Stomach smooth muscle (tissue), 2 donors: Measurements from ENCODE around the gene CDIP1.
A peak's percentile ranks its signal among the peaks of the same experiment; 100 is the strongest.
"Not testable (repeated sequence)": the region's sequence is repeated elsewhere in the genome, so short reads cannot be mapped to it uniquely, and the experiment has no call there.

Experiments used
- H3K27ac ChIP-seq: one replicate; pipeline ENCODE4 v1.7.0; 2013; ENCODE audit warnings: mild to moderate bottlenecking, low read length, inconsistent platforms
- H3K27me3 ChIP-seq, 2 donors: one replicate each; pipeline ENCODE4 v1.7.0; 2013; ENCODE audit warnings: low read length in 2 of 2; ENCODE audit not compliant: insufficient read depth in 2 of 2, control insufficient read depth in 1 of 2
- H3K36me3 ChIP-seq, 2 donors: one replicate each; pipeline ENCODE4 v1.7.0; 2013; ENCODE audit warnings: low read length in 2 of 2; ENCODE audit not compliant: control insufficient read depth in 2 of 2, insufficient read depth in 2 of 2
- H3K4me1 ChIP-seq: one replicate; pipeline ENCODE4 v1.7.0; 2013; ENCODE audit warnings: low read length; ENCODE audit not compliant: control insufficient read depth, insufficient read depth
- H3K4me3 ChIP-seq, 2 donors: one replicate each; pipeline ENCODE4 v1.7.0; 2013; ENCODE audit warnings: low read length in 2 of 2
- H3K9ac ChIP-seq, 2 donors: one replicate each; pipeline ENCODE4 v1.7.0; 2013; ENCODE audit warnings: low read length in 2 of 2, mild to moderate bottlenecking in 1 of 2
- H3K9me3 ChIP-seq, 2 donors: one replicate each; pipeline ENCODE4 v1.7.0; 2013; ENCODE audit warnings: low read length in 2 of 2; ENCODE audit not compliant: control insufficient read depth in 2 of 2
- donor health status: healthy.
- donor health status: Pancreatic carcinoma.

Gene CDIP1

DNA sequence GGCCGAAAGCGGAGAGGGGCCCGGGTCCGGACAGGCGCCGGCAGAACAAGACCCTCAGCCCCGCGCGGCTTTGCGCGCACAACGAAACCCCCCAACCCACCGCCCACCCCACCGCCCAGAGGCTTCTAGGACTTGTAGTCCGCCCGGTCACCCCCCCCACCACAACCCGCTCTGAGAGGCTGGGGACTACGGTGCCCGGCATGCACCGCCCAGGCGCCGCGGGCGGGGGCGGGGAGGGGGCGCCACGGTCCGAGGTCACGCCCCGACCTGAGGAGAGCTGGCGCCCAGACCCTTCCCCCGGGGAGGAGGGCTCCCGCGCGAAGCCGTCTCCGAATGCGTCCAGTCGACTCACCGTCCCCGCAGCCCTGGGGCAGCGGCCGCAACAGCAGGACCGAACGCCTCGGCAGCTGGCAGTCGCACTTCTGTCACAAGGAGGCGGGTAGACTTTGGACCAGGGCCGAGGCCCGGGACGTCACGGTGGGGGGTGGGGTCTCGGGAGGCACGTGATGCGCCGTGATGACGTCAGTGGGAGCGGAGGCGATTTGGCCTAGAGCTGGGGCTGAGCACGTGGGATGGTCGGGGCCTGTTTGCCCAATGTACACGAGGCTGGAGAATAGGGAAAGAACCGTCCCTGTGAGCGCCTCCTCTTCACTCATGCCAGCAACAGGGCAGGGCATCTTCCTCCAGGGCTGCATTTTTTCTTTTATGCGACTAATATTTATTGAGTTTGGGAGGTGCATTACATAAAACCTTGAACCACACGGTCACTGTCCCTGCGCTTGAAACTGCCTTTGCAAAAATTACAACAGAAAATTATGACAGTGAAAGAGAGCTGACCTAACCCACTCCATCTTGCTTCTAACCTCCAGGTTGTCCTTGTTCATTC is at the start of gene CDIP1:
Gene CDIP1 (minus strand): TSS at position 424 of the 886 bp plus-strand sequence. CDS start 24,643 bp downstream, outside the sequence.
- no peaks in the 10 kb centered on the region for H3K27me3 ChIP-seq
- peak within 1 kb of the TSS; percentile 69 to 76 for H3K9ac ChIP-seq
- no peaks in the 10 kb centered on the region for H3K36me3 ChIP-seq
- H3K4me1 ChIP-seq = peaks cover 16% of the 10 kb centered on the region
- no peaks in the 10 kb centered on the region for H3K9me3 ChIP-seq
- H3K27ac ChIP-seq = peak within 1 kb of the TSS; percentile 70
- peak within 1 kb of the TSS; percentile 70 to 82 for H3K4me3 ChIP-seq

DNA sequence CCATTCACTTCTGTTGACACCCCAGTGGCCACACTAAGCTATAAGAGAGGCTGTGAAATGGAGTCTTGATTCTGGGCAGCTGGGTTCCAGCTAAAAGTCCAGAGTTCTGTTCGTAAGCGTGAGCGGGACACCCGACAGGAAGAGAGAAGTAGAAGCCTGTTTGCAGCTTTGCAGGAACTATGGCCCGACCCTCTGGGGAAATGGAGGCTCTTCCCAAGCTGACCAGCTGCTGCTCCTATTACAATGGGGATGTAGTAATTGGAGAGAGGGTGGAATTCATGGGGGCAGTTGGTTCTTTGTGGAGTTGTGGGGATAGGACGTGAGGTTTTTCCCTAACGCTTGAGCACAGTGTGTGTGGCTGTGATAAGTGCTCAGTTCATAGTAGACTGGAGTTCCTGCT is 47.7 kb upstream of the CDIP1 start:
- Histone ChIP-seq H3K9me3 (peaks cover 0 to 3% of the 10 kb centered on the region in 2 donors), H3K4me3 (no peak overlapping the region), H3K27me3 (peaks cover 0 to 10% of the 10 kb centered on the region in 2 donors), H3K36me3 (no peaks in the 10 kb centered on the region), H3K4me1 (no peaks in the 10 kb centered on the region), H3K9ac (no peak overlapping the region), H3K27ac (no peak overlapping the region)

DNA sequence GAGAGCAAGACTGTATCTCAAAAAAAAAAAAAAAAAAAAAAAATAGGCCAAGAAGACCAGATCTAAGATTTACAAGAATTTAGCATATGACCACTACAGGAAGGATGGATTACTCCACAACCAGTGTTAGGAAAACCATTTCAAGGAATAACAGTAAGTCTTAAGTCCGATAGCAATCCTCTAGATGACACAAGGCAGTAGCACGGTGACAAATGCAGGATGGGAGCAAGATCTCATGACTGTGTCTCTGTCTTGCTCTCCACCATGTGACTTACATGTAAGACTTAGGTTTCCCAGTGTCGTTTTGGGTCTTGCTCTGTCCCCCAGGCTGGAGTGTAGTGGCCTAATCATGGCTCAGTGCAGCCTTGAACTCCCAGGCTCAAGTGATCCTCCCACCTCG is 45.3 kb upstream of the CDIP1 start:
- Histone ChIP-seq H3K4me3 (no peak overlapping the region), H3K27me3 (peaks cover 0 to 10% of the 10 kb centered on the region in 2 donors), H3K4me1 (no peaks in the 10 kb centered on the region), H3K27ac (no peak overlapping the region), H3K36me3 (no peaks in the 10 kb centered on the region), H3K9ac (no peak overlapping the region), H3K9me3 (peaks cover 0 to 3% of the 10 kb centered on the region in 2 donors)

DNA sequence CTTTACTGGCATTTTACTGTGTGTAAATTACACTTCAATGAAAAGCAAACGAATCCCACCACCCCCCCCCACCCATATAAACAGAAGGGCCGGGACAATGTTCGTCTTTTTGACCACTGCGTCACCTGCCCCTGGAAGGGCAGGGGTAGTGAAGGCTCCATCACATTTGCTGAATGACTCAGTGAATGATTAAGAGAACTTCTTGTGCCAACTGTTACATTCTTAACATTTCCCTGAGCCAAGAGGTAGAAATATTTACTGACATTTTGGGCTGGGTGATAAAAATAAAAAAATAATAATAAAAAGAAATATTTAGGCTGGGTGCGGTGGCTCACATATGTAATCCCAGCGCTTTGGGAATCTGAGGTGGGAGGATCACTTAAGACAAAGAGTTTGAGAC is 41.7 kb upstream of the CDIP1 start:
- H3K36me3 ChIP-seq = no peaks in the 10 kb centered on the region
- H3K4me3 ChIP-seq = no peak overlapping the region
- no peak overlapping the region for H3K9ac ChIP-seq
- no peak overlapping the region for H3K27ac ChIP-seq
- no peaks in the 10 kb centered on the region for H3K27me3 ChIP-seq
- no peaks in the 10 kb centered on the region for H3K4me1 ChIP-seq
- no peaks in the 10 kb centered on the region for H3K9me3 ChIP-seq

DNA sequence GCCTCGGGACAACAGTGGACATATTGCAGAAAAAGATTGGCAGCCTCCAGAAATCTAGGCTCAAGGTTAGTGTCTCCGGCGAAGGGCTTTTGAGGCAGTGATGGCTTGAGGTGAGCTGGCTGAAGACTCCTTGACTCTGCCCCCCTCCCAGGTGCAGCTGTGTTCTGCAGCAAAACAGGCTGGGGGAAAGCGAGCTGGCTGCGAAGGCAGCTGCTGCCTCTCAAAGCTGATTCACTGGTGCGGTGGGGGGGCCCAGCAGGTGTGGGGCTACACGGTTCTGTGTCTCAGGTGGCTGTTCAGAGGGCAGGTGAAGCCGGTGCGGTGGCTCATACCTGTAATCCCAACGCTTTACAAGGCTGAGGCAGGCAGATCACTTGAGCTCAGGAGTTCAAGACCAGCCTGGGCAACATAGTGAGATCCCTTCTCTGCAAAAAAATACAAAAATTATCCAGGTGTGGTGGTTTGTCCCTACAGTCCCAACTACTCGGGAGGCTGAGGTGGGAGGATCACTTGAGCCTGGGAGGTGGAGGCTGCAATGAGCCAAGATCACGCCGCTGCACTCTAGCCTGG is 40.5 kb upstream of the CDIP1 start:
- Histone ChIP-seq H3K36me3 (no peaks in the 10 kb centered on the region), H3K9ac (no peak overlapping the region), H3K27ac (no peak overlapping the region), H3K4me1 (no peaks in the 10 kb centered on the region), H3K27me3 (no peaks in the 10 kb centered on the region), H3K9me3 (no peaks in the 10 kb centered on the region), H3K4me3 (no peak overlapping the region)

DNA sequence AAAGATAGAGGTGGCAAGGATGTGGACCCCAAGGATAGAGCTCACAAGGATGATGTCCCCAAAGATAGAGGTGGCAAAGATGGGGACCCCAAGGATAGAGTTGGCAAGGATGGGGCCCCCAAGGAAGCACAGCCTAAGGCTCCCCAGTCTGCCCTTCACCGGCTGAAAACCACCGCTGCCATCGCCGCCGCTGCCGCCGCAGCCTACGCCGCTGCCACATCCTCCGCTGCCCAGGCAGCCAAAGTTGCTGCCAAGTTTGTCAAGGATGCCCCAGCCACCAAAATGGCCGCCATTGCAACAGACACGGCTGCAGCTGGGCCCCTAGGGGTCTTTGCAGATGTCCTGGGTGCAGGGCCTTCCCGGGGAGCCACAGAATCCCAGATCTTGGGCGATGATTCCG is 37.4 kb upstream of the CDIP1 start:
- H3K4me3 ChIP-seq = no peak overlapping the region
- no peaks in the 10 kb centered on the region for H3K36me3 ChIP-seq

DNA sequence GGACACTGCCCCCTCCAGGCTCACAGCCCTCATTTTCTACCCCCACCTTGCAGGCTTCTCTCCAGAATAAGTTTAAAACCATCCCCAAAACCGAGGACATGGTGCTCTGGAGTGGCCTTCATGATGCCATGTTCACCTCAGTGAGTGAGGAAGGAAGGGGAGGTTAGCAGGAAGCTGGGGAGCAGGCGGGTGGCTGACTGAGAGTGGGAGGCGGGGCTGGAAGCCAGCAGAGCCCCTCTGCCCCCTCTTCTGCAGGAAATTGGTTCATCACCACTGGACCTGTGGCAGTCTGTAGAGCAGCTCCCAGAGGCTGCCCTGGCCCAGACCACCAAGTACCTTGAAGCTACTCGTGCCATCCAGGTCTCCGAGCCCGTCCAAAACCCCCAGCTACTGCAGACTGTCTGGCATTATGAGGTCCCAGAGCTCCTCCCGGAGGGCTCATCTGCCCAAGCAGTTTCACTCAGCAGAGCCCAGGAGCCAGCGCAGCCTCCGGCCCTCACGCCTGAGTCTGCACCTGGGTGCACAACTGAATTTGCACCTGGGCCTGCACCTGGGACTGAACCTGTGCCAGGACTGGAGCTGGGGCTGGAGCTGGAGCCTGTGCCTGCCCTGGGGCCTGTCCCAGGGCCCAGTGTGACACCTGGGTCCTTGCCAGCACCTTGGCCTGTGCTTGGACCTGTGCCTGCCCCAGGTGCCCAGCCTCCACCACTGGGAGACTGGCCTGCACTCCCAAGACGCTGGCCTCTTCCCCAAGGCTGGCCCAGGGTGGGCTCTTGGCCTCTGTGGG is 36.5 kb upstream of the CDIP1 start:
- H3K27ac ChIP-seq = no peak overlapping the region
- H3K9me3 ChIP-seq = no peaks in the 10 kb centered on the region
- no peaks in the 10 kb centered on the region for H3K4me1 ChIP-seq
- H3K9ac ChIP-seq = no peak overlapping the region
- H3K4me3 ChIP-seq = no peak overlapping the region
- H3K27me3 ChIP-seq = peaks cover 0 to 2% of the 10 kb centered on the region in 2 donors
- H3K36me3 ChIP-seq = no peaks in the 10 kb centered on the region

More for the DNA sequence above, 37.4 kb upstream of the CDIP1 start:
- Histone ChIP-seq H3K27ac (no peak overlapping the region), H3K27me3 (peaks cover 0 to 2% of the 10 kb centered on the region in 2 donors), H3K9me3 (no peaks in the 10 kb centered on the region), H3K9ac (no peak overlapping the region), H3K4me1 (no peaks in the 10 kb centered on the region)

DNA sequence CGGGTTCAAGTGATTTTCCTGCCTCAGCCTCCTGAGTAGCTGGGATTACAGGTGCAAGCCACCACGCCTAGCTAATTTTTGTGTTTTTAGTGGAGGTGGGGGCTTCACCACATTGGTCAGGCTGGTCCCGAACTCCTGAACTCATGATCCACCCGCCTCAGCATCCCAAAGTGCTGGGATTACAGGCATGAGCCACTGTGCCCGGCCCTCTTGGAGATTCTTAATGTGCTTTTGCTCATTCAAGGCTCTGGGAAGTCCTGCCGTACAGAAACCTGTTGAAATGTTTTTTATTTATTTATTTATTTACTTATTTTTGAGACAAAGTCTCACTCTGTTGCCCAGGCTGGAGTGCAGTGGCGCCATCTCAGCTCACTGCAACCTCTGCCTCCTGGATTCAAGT is 35.4 kb upstream of the CDIP1 start:
- not testable (repeated sequence) for H3K27ac ChIP-seq, H3K27me3 ChIP-seq, H3K9ac ChIP-seq, H3K36me3 ChIP-seq, H3K4me3 ChIP-seq, H3K9me3 ChIP-seq, H3K4me1 ChIP-seq

DNA sequence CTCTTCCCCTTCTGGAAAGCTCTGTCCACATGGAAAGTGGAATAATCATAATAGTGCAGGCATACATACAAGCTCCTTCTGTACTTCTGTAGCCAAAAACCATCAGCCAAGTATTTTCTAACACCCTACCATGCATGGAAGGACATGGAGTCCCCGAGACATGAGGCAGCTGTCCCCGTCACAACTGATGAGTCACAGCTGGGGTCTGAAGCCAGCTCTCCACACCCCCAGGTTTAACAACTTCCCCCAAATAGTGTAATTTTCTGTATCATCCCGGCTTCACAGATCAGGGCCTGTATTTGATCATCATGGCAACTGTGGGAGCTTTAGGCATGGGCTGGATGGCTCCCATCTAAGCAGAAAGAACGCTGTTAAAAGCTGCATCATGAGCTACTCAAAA is 34.1 kb upstream of the CDIP1 start:
- Histone ChIP-seq H3K9me3 (no peaks in the 10 kb centered on the region), H3K27ac (no peak overlapping the region)

DNA sequence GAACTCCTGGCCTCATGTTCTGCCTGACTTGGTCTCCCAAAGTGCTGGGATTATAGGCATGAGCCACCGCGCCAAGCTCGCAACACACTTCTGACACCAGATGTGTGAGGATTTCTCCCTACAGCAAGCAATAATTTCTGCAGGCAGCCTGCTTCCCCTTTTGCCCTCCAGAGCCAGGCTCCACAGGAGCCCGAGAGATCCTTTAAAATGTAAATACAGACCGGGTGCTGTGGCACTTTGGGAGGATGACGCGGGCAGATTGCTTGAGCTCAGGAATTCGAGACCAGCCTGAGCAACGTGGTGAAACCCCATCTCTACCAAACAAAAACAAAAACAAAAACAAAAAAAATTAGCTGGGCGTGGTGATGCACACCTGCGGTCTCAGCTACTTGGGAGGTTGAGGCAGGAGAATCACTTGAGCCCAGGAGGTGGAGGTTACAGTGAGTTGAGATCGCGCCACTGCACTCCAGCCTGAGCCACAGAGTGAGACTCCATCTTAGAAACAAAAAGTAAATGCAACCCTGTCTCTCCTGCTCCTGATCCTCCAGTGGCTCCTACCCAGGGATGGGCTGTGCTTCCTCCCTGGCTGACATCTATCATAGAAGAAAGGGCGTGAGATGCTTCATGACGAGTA is 32.2 kb upstream of the CDIP1 start:
- Histone ChIP-seq H3K27ac (no peak overlapping the region), H3K36me3 (no peaks in the 10 kb centered on the region), H3K4me1 (no peaks in the 10 kb centered on the region), H3K27me3 (peaks cover 0 to 2% of the 10 kb centered on the region in 2 donors), H3K9me3 (no peaks in the 10 kb centered on the region), H3K9ac (no peak overlapping the region), H3K4me3 (no peak overlapping the region)

More for the DNA sequence above, 34.1 kb upstream of the CDIP1 start:
- Histone ChIP-seq H3K4me3 (no peak overlapping the region), H3K36me3 (no peaks in the 10 kb centered on the region), H3K9ac (no peak overlapping the region), H3K27me3 (peaks cover 0 to 2% of the 10 kb centered on the region in 2 donors), H3K4me1 (no peaks in the 10 kb centered on the region)
